OCI-LY1 (cell line): ENCODE measurements around the gene PC.

ENCODE experiments used
- H2AFZ ChIP-seq: fragments of 200-600 bp; sonication (generic), shearing (Covaris generic); 2 replicates; pipeline ENCODE4 v1.6.0; 2014; ENCODE audit warnings: antibody characterized with exemption, mild to moderate bottlenecking, low read length
- H3F3A ChIP-seq: fragments of 200-600 bp; sonication (generic), shearing (Covaris generic); 2 replicates; pipeline ENCODE4 v1.6.0; 2014; ENCODE audit warnings: mild to moderate bottlenecking, antibody characterized with exemption, low read length, moderate library complexity; ENCODE audit not compliant: insufficient read depth
- H3K27ac ChIP-seq: fragments of 200-600 bp; sonication (generic); 2 replicates; pipeline ENCODE4 v1.5.1; 2014; ENCODE audit warnings: low read length, mixed run types, mild to moderate bottlenecking, low read depth; ENCODE audit not compliant: poor library complexity, severe bottlenecking
- H3K27me3 ChIP-seq: fragments of 200-600 bp; sonication (generic); 2 replicates; pipeline ENCODE4 v1.6.0; 2014; ENCODE audit warnings: antibody characterized with exemption, mild to moderate bottlenecking, low read length, moderate library complexity; ENCODE audit not compliant: insufficient read depth
- H3K36me3 ChIP-seq: fragments of 200-600 bp; sonication (generic); 2 replicates; pipeline ENCODE4 v1.6.1; 2014; ENCODE audit warnings: mild to moderate bottlenecking, antibody characterized with exemption, low read length, moderate library complexity, mixed read lengths; ENCODE audit not compliant: insufficient read depth
- H3K4me1 ChIP-seq: fragments of 200-600 bp; sonication (generic); 2 replicates; pipeline ENCODE4 v1.5.1; 2014; ENCODE audit warnings: mild to moderate bottlenecking, low read length, moderate library complexity; ENCODE audit not compliant: insufficient read depth, severe bottlenecking
- H3K4me2 ChIP-seq: fragments of 200-600 bp; sonication (generic), shearing (Covaris generic); 2 replicates; pipeline ENCODE4 v1.6.1; 2014; ENCODE audit warnings: low read length
- H3K4me3 ChIP-seq: fragments of 200-600 bp; sonication (generic); 2 replicates; pipeline ENCODE4 v1.5.1; 2014; ENCODE audit warnings: low read length, low read depth, mild to moderate bottlenecking, mixed read lengths; ENCODE audit not compliant: poor library complexity, severe bottlenecking
- H3K79me2 ChIP-seq: fragments of 200-600 bp; shearing (Covaris generic); 2 replicates; pipeline ENCODE4 v1.6.1; 2016; ENCODE audit warnings: mixed run types, low read length, mixed read lengths; ENCODE audit not compliant: insufficient read depth
- H3K9ac ChIP-seq: fragments of 200-600 bp; sonication (generic), shearing (Covaris generic); 2 replicates; pipeline ENCODE4 v1.6.1; 2014; ENCODE audit warnings: mild to moderate bottlenecking, low read length, mixed read lengths
- H3K9me2 ChIP-seq: fragments of 200-600 bp; sonication (generic), shearing (Covaris generic); 2 replicates; pipeline ENCODE4 v1.6.1; 2014; ENCODE audit warnings: low read depth, mild to moderate bottlenecking, low read length, mixed read lengths
- H3K9me3 ChIP-seq: fragments of 200-600 bp; shearing (Covaris generic); 2 replicates; pipeline ENCODE4 v1.6.1; 2014; ENCODE audit warnings: low read length, mixed read lengths
- H4K20me1 ChIP-seq: fragments of 200-600 bp; sonication (generic), shearing (Covaris generic); 2 replicates; pipeline ENCODE4 v1.6.0; 2016; ENCODE audit warnings: mild to moderate bottlenecking, low read length; ENCODE audit not compliant: insufficient read depth
- CTCF ChIP-seq: fragments of 200-600 bp; sonication (generic), shearing (Covaris generic); IDR thresholded peaks from 2 replicates; pipeline ENCODE4 v1.5.1; 2017; ENCODE audit warnings: mild to moderate bottlenecking, antibody characterized with exemption, low read length, moderate library complexity, mixed read lengths
- EZH2 ChIP-seq: fragments of 200-600 bp; sonication (generic), shearing (Covaris generic); IDR thresholded peaks from 2 replicates; pipeline ENCODE4 v1.8.0; 2017; ENCODE audit warnings: borderline replicate concordance, mixed run types, mild to moderate bottlenecking, antibody characterized with exemption, low read length, moderate library complexity, mixed read lengths

PC gene

GRCh38 chr11:66874232-66874631 lies 84.0 kb downstream of the PC start:
- Histone ChIP-seq H4K20me1 (no peaks in the 10 kb centered on the region), H3K9ac (no peak overlapping the region), H3K4me3 (no peak overlapping the region), H3K36me3 (no peaks in the 10 kb centered on the region), H3K9me2 (no peaks in the 10 kb centered on the region), H3K9me3 (no peaks in the 10 kb centered on the region), H3K79me2 (no peaks in the 10 kb centered on the region), H3K27me3 (peaks cover 5% of the 10 kb centered on the region; the same call in 1 of the 2 replicates), H3K4me2 (no peak overlapping the region), H2AFZ (no peak overlapping the region), H3K27ac (no peak overlapping the region), H3K4me1 (peaks cover 4% of the 10 kb centered on the region), H3F3A (no peaks in the 10 kb centered on the region)
- no peak for TF ChIP-seq CTCF

GRCh38 chr11:66871521-66871901 lies 86.7 kb downstream of the PC start:
- H3K4me3 ChIP-seq = no peak overlapping the region
- H3K27me3 ChIP-seq = peaks cover 5% of the 10 kb centered on the region; the same call in 1 of the 2 replicates
- H4K20me1 ChIP-seq = no peaks in the 10 kb centered on the region
- H3K36me3 ChIP-seq = no peaks in the 10 kb centered on the region
- H2AFZ ChIP-seq = no peak overlapping the region
- no peak for TF ChIP-seq CTCF
- H3K79me2 ChIP-seq = no peaks in the 10 kb centered on the region
- no peak overlapping the region for H3K27ac ChIP-seq
- H3K9ac ChIP-seq = no peak overlapping the region
- no peaks in the 10 kb centered on the region for H3K9me2 ChIP-seq
- H3K9me3 ChIP-seq = no peaks in the 10 kb centered on the region
- H3K4me1 ChIP-seq = peaks cover 12% of the 10 kb centered on the region
- H3F3A ChIP-seq = no peaks in the 10 kb centered on the region
- H3K4me2 ChIP-seq = no peak overlapping the region

GRCh38 chr11:66870616-66871520 lies 87.3 kb downstream of the PC start:
- Histone ChIP-seq H3K9me3 (no peaks in the 10 kb centered on the region), H4K20me1 (no peaks in the 10 kb centered on the region), H3K4me2 (no peak overlapping the region), H3K4me3 (no peak overlapping the region), H2AFZ (no peak overlapping the region), H3F3A (no peaks in the 10 kb centered on the region), H3K4me1 (peaks cover 12% of the 10 kb centered on the region), H3K79me2 (no peaks in the 10 kb centered on the region), H3K27ac (no peak overlapping the region), H3K27me3 (peaks cover 5% of the 10 kb centered on the region; the same call in 1 of the 2 replicates), H3K9me2 (no peaks in the 10 kb centered on the region), H3K9ac (no peak overlapping the region), H3K36me3 (no peaks in the 10 kb centered on the region)
- no peak for TF ChIP-seq EZH2
- no peak for TF ChIP-seq CTCF
